Measurements from ENCODE around the gene CABS1.

The CABS1 gene

DNA sequence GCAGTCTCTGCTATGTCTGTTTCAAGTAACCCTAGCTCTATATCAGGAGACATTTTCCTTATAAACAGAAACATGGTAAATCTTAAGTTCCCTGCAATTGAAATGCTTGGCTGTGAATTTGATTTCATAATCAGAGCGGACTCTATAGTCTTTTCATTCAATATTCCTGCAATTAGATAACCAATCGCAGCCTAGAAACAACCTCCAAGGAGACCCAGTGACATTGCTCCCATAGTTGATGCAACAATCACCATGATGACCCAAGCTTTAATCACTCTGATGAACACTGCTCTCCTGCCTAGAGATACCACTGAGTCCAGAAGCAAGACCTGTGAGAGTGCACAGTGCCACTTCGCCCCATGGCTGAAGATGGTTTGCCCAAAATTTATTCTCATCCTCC lies at the start of gene CABS1:
TSS of gene CABS1 (plus strand) at position 301 of the 400 bp plus-strand sequence. CDS start at position 360, 59 bp downstream.
- no peak for DNase-seq (ENCODE audit: low read depth)

DNA sequence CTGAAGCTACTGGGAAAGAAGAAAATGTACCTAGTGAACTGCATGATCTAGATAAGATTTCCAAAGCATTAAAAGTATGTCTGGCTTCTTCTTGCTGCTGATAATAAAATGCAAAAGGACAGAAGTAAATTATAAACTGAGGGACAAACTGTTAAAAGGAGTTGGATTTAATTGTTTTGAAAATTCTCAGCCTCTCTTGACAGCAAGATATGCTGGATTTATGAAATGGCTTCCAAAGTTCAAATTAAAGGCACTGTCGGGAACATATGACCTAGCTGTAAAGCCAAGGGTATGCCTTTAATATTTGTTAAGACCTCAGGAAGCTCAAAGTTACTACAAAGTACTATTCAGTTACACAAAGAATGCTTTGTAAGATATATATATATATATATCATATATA lies 46.1 kb upstream of the CABS1 start:
- no peak for DNase-seq (ENCODE audit: low read depth)

DNA sequence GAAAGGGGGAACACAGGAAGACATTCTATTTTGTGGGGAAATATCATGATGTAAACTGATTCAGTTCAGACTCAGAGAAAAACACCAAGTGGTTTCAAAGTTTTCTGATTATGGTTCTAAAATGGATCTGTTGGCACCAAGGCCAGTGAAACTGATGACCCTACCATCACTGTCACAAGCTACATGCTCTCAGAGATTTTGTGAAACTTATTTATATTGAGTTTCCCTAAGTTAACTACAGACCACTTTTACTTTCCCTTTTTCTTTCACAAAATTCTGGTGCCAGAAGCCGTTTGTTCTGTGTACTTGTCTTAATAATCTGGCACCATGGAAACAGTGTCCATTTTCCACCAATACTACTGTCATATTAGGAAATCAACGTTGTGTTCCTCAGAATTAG lies 43.4 kb upstream of the CABS1 start:
- no peak for DNase-seq (ENCODE audit: low read depth)

DNA sequence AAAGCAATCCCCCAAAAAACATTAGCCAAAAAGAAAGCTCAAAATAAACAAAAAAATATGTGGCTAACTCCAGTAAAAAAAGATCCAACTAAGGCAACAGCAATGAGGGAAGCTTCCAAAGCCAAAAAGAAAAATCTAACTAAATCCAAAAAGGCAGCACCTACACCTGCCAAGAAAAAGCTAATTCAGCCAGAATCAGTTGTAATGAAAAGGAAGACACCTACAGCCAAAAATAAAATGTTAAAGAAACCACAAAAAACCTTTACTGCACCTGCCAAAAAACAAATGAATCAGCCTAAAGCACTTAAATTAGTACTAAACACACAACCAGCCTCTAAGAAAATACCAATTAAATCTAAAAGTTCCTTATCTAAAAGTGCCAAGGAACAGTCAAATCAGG lies 37.2 kb upstream of the CABS1 start:
- no peak for DNase-seq (ENCODE audit: low read depth)

DNA sequence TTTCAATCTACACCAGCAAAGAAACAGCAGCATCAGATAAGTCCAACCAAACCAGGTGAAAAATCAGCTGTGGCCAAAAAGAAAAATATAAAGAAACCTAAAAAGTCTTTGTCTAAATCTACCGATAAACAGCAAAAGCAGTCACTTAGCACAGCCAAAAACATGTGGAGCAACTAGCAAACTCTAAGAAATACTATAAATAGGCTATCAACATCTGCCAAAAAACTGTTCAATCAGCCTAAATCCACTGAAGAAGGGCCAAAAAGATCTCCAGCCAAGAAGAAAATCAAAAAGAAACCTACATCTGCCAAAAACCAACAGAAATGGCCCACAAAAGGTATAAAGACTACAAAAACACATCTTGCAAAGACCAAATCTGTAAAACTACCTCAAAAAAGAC lies 36.7 kb upstream of the CABS1 start:
- no peak for DNase-seq (ENCODE audit: low read depth)

DNA sequence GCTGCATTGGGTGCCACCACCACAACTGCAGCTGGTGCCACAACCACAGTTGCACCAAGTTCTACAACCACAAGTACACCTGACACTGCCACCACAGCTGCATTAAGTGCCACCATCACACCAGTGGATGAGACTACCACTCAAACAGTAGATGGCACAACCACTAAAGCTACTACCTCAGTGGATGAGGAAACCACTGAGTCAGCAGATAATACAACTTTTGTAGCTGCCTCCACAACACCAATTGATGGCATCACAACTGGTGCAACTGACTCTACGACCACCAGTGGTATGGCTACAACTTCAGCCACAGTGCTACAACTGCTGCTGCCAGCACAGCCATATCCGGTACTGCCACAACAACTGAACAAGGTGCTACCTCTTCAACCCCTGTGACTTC lies 35.1 kb upstream of the CABS1 start:
- no peak for DNase-seq (ENCODE audit: low read depth)

DNA sequence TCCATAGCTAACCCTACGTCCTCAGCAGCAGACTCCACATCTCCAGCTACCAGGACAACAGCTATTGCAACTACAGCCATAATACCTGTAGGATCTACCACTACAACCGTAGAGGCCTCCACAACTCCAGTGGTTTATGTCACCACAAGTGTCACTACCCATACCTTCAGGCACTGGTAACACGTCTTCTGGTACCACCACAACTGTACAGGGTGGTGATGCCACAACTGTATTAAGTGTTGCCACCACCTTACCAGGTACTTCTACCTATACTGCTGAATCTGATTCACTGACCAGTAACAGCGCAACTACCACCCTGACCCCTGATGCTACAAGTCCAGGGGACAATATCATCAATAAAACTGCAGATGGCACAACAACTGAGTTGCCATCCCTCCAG lies 34.6 kb upstream of the CABS1 start:
- no peak for DNase-seq (ENCODE audit: low read depth)

DNA sequence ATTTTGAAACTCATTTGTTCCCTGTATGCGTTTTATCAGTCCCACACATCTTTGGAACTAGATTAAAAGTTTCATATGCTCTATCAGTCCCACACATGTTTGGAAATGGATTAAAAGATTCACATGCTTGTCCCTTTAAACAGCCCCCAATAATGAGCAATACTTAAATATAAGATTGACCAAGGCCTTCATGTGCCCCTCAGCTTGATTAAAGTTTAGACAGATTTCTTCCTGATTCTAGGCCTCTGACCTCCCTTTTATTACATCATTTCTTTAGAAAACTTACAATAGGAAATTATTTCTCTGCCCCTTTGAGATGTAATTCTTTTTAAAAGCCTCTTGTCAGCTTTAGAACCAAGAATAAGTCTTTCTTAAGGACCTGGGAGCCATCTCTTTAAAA lies 31.7 kb upstream of the CABS1 start:
- DNase-seq (ENCODE audit: low read depth), result no peak

DNA sequence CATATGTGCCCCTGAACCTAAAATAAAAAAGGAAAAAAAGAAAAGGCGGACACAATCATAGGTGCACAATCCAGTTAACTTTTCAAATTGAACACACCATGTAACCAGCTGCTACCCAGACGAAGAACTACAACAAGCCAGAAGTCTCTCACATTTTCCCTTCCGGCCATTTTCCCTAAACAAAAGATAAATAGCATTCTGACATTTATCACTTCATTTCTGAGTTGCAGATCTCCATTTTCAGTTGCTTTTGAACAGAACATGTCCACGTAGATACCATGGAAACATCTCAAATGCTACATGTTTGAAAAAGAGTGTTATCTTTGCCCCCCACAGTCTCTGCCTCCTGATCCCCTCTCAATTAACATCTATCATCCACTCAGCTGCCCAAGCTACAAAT lies 29.2 kb upstream of the CABS1 start:
- no peak for DNase-seq (ENCODE audit: low read depth)

DNA sequence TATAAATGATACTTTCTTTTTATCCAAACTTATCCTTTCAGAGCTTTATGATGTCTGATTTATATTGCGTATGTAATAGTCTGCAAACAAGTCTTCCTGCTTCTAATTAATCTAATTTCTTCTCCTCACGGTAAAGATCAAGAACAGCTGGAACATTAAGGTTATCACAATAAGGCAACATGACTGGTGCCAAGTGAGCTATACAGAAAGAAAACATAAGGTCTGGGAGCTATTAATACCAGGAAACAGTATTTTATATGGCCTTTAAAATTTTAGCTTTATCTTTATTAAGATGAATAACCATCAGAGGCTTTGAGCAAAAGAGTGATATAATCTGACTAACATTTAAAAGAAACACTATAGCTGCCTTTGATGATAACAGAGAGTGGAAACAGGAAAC lies 28.7 kb upstream of the CABS1 start:
- no peak for DNase-seq (ENCODE audit: low read depth)

DNA sequence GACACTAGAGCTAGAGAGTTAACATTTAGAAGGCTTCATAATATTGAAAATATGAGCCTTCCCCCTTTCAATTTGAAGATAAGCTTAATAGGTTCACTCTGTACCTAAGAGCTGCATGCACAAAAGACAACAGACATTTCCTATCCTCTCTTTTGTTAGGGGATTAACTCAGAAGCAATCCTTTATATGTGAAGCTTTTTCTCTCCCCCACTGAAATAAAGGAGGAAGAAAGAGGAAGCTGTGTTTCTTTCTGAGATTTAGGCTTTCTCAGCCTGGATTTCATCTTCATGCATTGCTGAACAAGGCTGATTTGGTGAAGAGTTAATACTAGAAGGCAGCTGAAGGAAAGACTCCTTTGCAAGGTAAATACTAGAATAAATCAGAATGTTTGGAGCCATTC lies 21.0 kb upstream of the CABS1 start:
- DNase-seq (ENCODE audit: low read depth), result no peak

DNA sequence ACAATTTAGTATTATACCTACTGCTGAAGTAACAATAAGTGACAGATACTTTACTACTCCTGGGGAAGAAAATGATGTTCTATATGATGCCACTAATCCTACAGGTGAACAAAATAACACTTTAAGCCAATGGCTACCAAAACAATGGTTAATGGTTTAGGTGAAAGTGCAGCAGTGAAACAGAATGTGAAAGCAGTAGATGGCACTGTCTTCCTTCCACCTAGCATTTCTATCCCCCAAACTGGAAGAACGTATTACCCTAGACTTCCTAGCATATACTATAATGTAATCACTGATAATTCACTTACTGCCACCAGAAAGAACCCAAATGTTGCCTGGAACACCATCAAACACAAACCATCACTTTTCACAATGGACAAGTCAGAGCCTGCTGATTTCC lies 18.9 kb upstream of the CABS1 start:
- DNase-seq (ENCODE audit: low read depth), result no peak

DNA sequence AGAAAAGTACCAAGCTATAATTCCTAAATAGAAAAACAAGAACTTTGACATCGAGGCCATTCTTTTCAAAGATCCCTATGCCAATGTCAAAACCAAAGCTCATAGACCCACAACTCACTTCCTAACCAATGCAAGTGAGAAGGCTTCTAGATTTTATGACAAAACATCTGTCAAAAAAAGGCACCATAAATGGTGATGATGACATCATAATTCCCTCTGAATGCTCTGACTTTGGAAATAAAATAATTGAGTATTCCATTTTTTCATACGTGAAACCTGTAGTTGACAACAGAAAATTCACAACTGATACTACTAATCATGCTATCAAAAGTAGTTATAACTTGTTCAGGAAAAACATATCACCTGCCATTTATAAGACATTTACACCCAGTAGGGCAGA lies 8.7 kb upstream of the CABS1 start:
- no peak for DNase-seq (ENCODE audit: low read depth)

DNA sequence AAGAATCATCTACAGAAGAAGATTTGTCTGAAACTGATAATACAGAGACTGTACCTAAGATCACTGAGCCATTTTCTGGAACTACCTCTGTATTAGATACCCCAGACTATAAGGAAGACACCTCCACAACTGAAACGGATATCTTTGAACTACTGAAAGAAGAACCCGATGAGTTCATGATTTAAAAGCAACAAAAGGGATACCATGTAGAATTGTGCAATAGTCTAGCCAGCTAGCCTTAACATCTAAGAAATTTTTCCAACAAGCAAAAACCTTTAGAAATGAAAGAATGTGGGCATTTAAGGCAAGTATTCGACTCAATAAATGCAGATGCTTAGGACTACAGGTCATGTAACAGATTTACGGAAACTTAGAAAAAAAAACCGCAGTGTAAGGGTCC lies 1.3 kb downstream of the CABS1 start:
- DNase-seq (ENCODE audit: low read depth), result no peak

DNA sequence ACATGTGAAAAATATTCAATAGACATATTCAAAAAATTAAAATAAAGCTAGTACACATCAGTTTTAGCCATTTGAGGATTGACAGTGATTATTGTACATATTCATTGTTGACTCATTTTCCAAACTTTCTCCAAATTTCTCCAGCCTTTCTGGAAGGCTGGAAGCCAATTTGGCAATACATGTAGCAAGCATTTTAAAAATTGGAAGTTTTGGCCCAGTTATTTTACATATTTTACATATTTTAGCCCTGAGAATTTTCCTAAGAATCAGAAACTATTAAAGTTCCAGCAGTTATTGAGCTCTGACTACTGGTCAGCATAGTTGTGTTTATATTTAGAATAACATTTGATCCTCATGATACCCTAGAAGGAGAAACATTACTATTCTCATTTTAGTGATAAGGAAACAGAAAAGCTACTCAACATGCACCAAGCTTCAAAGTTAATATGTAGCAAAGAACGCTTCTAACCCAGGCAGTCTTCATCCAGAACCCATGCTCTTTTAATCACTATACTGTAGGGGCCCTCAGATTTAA lies 3.2 kb downstream of the CABS1 start:
- no peak for DNase-seq (ENCODE audit: low read depth)

DNA sequence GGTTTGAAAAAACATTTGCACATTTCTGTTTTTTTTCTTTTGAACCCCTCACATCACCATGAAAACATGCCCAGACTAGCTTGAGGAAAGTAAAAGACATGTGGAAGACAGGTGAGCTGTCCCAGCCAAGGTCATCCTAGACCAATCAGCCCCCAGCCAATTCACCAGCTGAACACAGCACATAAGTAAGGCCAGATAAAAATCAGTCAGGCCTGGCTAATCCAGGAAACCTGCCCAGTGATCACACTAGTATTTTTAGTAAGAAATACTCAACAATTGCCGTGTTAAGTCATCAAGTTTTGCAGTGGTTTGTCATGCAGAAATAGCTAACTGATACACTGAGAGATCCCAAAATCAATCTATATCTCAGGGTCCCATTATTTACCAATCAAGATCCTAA lies 21.4 kb downstream of the CABS1 start:
- DNase-seq (ENCODE audit: low read depth), result no peak

DNA sequence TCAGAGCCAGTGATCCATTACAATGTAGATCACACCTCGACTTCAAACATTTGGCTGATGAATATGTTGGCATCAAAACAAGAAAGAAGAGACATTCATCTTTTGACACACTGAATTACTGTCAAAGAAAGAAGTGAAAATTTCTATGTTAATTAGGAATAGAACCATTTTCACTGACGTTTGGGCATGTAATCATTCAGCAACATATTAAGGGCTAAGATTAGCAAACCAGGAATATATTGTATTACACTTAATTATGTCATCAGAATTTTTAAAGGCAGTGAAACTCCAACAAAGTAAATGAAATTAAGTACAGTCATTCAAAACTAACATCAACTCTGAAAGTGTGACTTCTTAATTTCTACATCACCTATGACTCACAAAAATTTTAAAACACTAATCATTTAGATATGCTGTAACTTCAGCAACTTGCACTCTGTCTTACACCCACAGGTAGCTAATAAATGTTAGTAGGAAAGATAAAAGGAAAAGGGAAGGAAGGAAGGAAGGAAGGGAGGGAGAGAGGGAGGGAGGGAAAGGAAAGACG lies 24.4 kb downstream of the CABS1 start:
- no peak for DNase-seq (ENCODE audit: low read depth)

DNA sequence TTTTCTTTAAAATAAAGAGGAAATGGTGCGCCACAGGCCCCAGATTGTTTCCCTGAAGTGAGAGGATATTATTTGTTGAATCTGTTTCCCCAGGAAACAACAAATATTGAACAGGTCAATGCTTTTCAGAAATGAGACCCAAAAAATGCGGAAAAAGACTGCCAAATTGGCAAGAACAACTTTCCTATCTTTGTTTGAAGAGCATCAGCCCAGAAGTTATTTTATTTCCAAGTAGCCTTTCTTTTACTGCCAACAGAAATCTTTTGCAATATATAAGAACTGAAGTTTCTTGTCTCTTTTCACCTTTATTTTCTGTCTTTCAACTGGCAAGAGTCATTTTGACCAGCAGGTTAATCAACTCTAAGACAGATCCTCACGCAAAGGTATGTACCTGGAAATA lies 25.7 kb downstream of the CABS1 start, which contains the start of gene SMR3A:
TSS of gene SMR3A (plus strand) at position 301 of the 400 bp plus-strand sequence. CDS start 1,356 bp downstream, outside the sequence.
- no peak for DNase-seq (ENCODE audit: low read depth)

DNA sequence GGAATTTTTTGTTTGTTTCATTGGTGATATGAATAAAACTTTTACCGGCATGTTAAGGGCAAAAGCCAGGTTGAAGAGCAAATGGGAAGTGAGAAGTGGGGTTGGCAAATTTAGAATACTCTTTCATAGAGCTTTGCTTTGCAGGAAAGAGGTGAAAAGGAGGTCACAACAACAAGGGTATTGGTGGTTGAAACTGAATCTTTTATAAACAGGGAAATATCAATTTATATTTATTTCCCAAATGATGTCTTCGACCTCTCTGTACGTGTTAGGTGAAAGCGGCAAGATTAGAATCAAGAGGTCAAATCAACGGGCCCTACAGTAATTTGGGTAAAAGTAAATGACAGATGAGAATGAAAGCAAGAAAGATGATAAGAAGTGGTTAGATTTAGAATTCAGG lies 29.2 kb downstream of the CABS1 start:
- DNase-seq (ENCODE audit: low read depth), result no peak

DNA sequence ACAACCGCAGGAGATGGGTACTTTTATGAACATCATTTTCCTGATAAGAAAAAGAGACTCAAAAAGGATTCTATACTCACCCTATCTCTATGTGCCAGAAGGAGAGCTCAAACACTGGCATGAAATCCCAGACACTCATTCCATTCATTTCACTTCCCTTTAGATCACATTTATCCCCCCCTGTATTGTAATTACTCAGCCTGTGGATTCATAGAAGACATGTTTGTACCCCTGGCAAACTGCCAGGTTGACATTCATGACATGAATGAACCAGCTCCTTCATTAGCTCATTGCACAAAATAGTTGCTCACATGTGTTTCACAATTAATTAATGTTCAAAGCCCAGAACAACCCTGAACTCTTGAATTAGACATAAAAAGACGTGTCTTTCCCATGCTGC lies 30.7 kb downstream of the CABS1 start:
- DNase-seq (ENCODE audit: low read depth), result no peak

DNA sequence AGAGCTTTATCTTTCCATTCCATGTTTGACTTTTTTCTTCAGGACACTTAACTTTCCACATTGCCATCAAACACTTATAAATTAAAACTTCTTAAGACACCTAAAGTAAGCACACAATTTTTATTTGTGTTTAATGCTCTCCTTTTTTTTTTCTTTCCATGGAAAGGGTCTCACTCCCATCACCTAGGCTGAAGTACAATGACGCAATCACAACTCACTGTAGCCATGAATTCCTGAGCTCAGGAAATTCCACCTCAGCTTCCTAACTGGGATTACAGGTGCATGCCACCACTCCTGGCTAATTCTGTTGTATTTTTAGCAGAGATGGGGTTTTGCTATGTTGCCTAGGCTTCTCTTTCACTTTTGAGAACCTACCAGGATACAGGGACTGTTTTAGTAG lies 33.0 kb downstream of the CABS1 start:
- DNase-seq (ENCODE audit: low read depth), result no peak

DNA sequence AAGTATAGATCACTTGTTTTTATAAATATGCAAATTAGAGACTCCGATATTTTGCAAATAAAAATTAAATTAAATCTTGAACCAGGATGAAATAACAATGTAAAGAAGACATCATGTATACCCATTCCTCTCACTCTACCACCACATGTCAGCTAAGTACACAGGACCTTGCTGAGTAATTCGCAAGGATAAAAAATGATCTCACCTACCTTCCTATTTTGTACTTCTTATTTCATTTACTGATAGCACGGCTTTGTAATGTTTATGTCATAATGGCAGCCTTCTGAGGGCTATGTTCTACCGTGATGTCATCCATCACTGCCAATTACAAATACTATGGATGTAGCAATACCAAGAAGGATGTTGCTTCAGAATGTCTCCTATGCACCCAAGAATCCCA lies 37.2 kb downstream of the CABS1 start:
- DNase-seq (ENCODE audit: low read depth), result no peak

DNA sequence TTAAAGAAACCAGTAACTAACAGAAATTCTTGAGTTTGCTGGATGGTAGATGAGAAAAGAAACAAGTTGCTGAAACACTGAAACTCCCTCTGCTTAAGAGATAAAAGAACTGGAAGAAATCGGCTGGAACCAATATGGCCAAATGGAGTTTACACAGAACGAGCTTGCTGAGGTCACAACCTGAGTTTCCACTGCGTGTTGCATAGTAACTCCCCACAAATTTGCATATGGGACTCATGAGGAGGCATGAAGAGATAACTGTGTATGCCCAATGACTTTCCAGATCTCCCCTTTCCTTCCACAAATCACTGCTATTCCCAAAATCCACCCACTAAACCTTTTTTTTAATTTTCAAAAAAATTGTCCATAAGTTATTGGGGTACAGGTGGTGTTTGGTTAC lies 38.0 kb downstream of the CABS1 start:
- no peak for DNase-seq (ENCODE audit: low read depth)

DNA sequence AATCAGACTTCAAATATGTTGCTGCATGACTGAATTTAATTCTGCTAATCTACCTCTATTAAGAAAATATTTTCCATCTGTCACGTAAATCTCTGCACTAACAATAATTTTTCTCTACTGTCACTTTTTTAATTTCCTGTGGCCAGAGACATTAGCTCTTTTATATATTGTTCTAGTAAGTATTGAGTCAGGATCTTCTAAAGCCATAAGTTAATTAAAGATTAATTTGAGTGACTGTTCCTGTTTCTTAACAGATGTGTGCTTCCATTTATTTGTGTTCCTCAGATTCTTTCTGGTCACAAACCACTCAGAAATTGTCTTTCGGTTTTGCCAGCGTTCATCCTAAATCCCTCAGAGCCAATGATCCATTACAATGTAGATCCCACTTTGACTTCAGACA lies 45.8 kb downstream of the CABS1 start:
- no peak for DNase-seq (ENCODE audit: low read depth)
